ENCODE results near the gene PRKD1. TPM values are rescaled to one million over a fixed set of nuclear protein-coding genes. Genes with fewer than 3 reads are reported as not detected.
A peak's percentile ranks its signal among the peaks of the same experiment; 100 is the strongest.

Gene PRKD1
- total RNA-seq, 1 experiment from 2014 or later, result 2.7 TPM

- no peak overlapping the region for H3K4ac ChIP-seq (ENCODE audit: low read depth, low read length)
- H3K36me3 Mint-ChIP-seq (ENCODE audit: insufficient read depth in 1 of 3, low read depth in 3 of 3), result no peaks in the 10 kb centered on the region
- no peaks in the 10 kb centered on the region for H3K4me1 ChIP-seq (ENCODE audit: insufficient read depth, low read length)
- WGBS (ENCODE audit: extremely low coverage, insufficient read length, low lambda C conversion rate), result no CpG with 5 or more reads among the region's 2 CpGs
- H3K14ac ChIP-seq (ENCODE audit: insufficient read depth, low read length), result no peak overlapping the region
- H3K27me3 Mint-ChIP-seq (ENCODE audit: low read depth), result no peaks in the 10 kb centered on the region
- H3K4me1 Mint-ChIP-seq, result peaks cover 10 to 13% of the 10 kb centered on the region in 2 experiments
- no peaks in the 10 kb centered on the region for H3K79me2 ChIP-seq (ENCODE audit: insufficient read depth, low read length)
- peak overlapping the region in 1 of 3 experiments; percentile 45; a peak in 2 of 7 replicates for H3K27ac Mint-ChIP-seq
- no peak overlapping the region for H4K5ac ChIP-seq (ENCODE audit: insufficient read length, low read depth, low read length)
- H3K56ac ChIP-seq (ENCODE audit: insufficient read length, low read depth, low read length), result no peak overlapping the region
- no peaks in the 10 kb centered on the region for H3K9me3 Mint-ChIP-seq
- H3K79me1 ChIP-seq (ENCODE audit: insufficient read depth, low read depth, low read length, poor library complexity, severe bottlenecking), result no peaks in the 10 kb centered on the region
- H4K91ac ChIP-seq (ENCODE audit: insufficient read length, low read depth, low read length), result no peak overlapping the region
- no peaks in the 10 kb centered on the region for H3K9me3 ChIP-seq (ENCODE audit: control insufficient read depth, low read depth, low read length)
- no peak overlapping the region for H4K8ac ChIP-seq (replicated peaks; ENCODE audit: insufficient read length, low read depth, low read length)
- H3K18ac ChIP-seq (ENCODE audit: insufficient read length, low read depth, low read length), result no peak overlapping the region
- no peak overlapping the region for H3K9ac ChIP-seq (ENCODE audit: extremely low read depth, insufficient read length, low read length)
- no peak overlapping the region for H2BK12ac ChIP-seq (ENCODE audit: insufficient read length, low read depth, low read length)
- no peak for TF ChIP-seq CTCF (conservative IDR thresholded peaks at IDR 0.05)
- no peak overlapping the region for H3K27ac ChIP-seq (ENCODE audit: insufficient read length, low read depth, low read length)
- H3K23me2 ChIP-seq (ENCODE audit: insufficient read length, low read depth, low read length, poor library complexity, severe bottlenecking), result no peaks in the 10 kb centered on the region
- no peaks in the 10 kb centered on the region for H3K27me3 ChIP-seq (ENCODE audit: insufficient read depth, low read length)
- H2BK5ac ChIP-seq (ENCODE audit: insufficient read length, low read length), result no peak overlapping the region
- H2AFZ ChIP-seq (ENCODE audit: low read length), result no peak overlapping the region
- H4K20me1 ChIP-seq (ENCODE audit: control insufficient read depth, insufficient read depth, insufficient read length), result no peaks in the 10 kb centered on the region
- H3K4me2 ChIP-seq (ENCODE audit: insufficient read depth, insufficient read length, low read length), result no peak overlapping the region
- no peak overlapping the region for H2BK15ac ChIP-seq (ENCODE audit: low read depth, low read length)
- no peak overlapping the region for H3K23ac ChIP-seq (ENCODE audit: insufficient read length, low read depth, low read length)
- H2AK5ac ChIP-seq (ENCODE audit: insufficient read length, low read length), result no peak overlapping the region
- H3T11ph ChIP-seq (ENCODE audit: low read length), result no peak overlapping the region
- no peak overlapping the region for H2BK120ac ChIP-seq (ENCODE audit: low read depth, low read length, poor library complexity, severe bottlenecking)
- no peak overlapping the region for H2BK20ac ChIP-seq (ENCODE audit: low read depth, low read length, poor library complexity, severe bottlenecking)
- no peak overlapping the region for H3K4me3 Mint-ChIP-seq
- DNase-seq, result no peak
Measured at GRCh38 chr14:29798811-29799210, 128.8 kb downstream of the PRKD1 start.
